Measurements from ENCODE around the gene ASAP2. TPM values are rescaled to one million over a fixed set of nuclear protein-coding genes. Genes with fewer than 3 reads are reported as not detected.

Gene ASAP2
- total RNA-seq, 8 experiments from 2014 or later = 8.5 to 26.7 (median 19.1) TPM

DNA sequence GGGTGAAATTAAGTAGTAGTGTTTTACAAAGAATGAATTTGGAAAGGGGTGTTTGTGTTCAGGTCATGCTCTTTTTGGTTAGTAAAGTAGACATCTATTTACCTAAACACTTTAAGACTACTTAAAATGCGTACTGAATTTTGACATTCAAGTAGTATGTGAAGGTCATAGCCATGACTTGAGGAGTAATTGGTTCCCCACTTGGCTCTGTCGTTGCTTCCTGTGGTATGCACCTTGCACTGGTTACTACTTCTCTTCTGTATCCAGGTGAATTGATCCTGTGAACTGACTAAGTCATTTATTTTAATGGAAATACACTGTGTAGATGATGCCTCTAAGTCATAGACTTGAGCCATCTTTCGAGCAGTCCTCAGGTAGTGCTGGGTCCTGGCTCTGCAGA is 118.8 kb downstream of the ASAP2 start:
- H3K27ac ChIP-seq = no peak overlapping the region
- in situ Hi-C loops (cut with MboI; ENCODE audit: low pct_unique_long_range_greater_than_20kb in 2 of 9, low sequenced_read_pairs in 9 of 9, unreplicated experiment in 9 of 9) = loop anchor here in 3 of 9 experiments (25.0 kb wide), 2 partner anchors 163 to 188 kb away; no protein-coding TSS in a partner anchor
- H3K4me3 ChIP-seq = no peak overlapping the region
- no peak for ATAC-seq (replicated peaks in 6 of 8)
- H3K4me1 ChIP-seq (replicated peaks in 1 of 2) = peaks cover 0 to 7% of the 10 kb centered on the region in 2 donors
- WGBS, 10 experiments = 80 to 100% (median 100%) methylated on average over 1 to 3 of the region's 3 CpGs; no CpG with 5 or more reads in 1 of the 10 experiments

DNA sequence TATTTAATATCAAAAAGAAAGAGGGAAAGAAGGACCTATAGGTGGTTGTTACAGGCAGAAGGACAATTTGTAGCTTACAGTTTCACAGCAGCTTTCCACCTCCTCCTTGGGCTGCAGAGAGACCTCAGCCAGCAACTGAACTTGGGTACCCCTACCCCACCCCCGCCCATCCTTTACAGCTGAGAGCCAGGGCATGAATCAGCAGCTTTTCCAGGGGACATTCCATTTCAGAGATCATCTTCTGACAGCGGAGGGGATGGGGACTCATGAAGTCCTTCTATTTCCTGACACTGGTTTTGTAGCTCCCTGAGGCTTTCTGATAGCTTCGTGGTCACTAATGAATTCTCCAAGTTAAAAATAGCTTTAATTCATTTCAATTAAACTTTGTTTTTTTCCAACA is 120.4 kb downstream of the ASAP2 start:
- ATAC-seq (replicated peaks in 6 of 8) = peak in 5 of 8 experiments; percentile 20 to 58 (median 55)
- in situ Hi-C loops (cut with MboI; ENCODE audit: low pct_unique_long_range_greater_than_20kb in 2 of 9, low sequenced_read_pairs in 9 of 9, unreplicated experiment in 9 of 9) = loop anchor here in 3 of 9 experiments (25.0 kb wide), 2 partner anchors 165 to 190 kb away; no protein-coding TSS in a partner anchor
- Histone ChIP-seq H3K4me3 (no peak overlapping the region), H3K27ac (no peak overlapping the region), H3K4me1 (replicated peaks in 1 of 2) (peaks cover 0 to 7% of the 10 kb centered on the region in 2 donors)
- 0 to 100% (median 79%) methylated on average over 1 to 3 of the region's 3 CpGs; no CpG with 5 or more reads in 2 of the 10 experiments for WGBS, 10 experiments

DNA sequence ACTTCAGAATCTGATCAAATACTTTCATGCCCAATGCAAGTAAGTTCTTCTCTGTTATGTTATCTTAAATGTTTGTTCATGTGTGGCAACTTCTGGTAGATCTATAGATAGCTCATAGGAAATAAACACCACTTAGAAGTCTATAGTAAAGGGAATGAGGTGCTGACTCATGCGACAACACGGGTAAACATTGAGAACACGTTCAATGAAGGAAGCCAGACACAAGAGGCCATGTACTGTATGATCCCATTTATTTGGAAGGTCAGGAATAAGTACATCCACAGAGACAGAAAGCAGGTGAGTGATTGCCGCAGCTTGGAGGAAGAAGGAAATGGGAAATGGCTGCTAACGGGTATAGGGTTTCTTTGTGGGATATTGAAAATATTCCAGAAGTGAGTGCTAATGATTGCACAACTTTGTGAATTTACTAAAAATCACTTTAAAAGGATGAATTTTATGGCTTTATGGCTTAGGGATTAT is 121.3 kb downstream of the ASAP2 start:
- 60 to 100% (median 98%) methylated on average over 1 to 5 of the region's 5 CpGs; no CpG with 5 or more reads in 1 of the 10 experiments for WGBS, 10 experiments
- H3K4me3 ChIP-seq = no peak overlapping the region
- H3K4me1 ChIP-seq (replicated peaks in 1 of 2) = peaks cover 0 to 7% of the 10 kb centered on the region in 2 donors
- in situ Hi-C loops (cut with MboI; ENCODE audit: low pct_unique_long_range_greater_than_20kb in 2 of 9, low sequenced_read_pairs in 9 of 9, unreplicated experiment in 9 of 9) = loop anchor here in 3 of 9 experiments (25.0 kb wide), 2 partner anchors 166 to 191 kb away; no protein-coding TSS in a partner anchor
- no peak for ATAC-seq (replicated peaks in 6 of 8)
- no peak overlapping the region for H3K27ac ChIP-seq

DNA sequence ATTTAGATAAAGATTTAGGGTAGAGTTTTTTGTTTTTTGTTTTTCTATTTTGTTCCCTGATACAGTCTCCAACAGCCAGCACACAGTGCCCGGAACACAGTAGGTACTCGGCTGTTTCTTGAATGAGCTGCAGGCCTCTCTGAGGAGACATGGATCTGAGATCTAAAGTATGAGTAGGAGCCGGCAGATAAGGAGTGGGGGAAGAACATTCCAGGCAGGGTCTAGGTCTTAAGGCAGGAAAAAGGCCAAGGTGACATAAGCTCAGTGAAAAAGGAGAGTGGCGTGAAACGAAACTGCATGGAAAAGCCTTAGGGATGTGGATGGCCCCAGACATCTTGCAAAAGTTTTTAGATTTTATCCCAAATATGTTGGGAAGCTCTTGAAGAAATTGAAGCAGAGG is 122.3 kb downstream of the ASAP2 start:
- no peak for ATAC-seq (replicated peaks in 6 of 8)
- H3K4me3 ChIP-seq = no peak overlapping the region
- 87 to 100% (median 96%) methylated on average over 2 to 5 of the region's 5 CpGs; no CpG with 5 or more reads in 1 of the 10 experiments for WGBS, 10 experiments
- in situ Hi-C loops (cut with MboI; ENCODE audit: low pct_unique_long_range_greater_than_20kb in 2 of 9, low sequenced_read_pairs in 9 of 9, unreplicated experiment in 9 of 9) = loop anchor here in 3 of 9 experiments (25.0 kb wide), 2 partner anchors 167 to 192 kb away; no protein-coding TSS in a partner anchor
- H3K27ac ChIP-seq = no peak overlapping the region
- H3K4me1 ChIP-seq (replicated peaks in 1 of 2) = peaks cover 0 to 7% of the 10 kb centered on the region in 2 donors

DNA sequence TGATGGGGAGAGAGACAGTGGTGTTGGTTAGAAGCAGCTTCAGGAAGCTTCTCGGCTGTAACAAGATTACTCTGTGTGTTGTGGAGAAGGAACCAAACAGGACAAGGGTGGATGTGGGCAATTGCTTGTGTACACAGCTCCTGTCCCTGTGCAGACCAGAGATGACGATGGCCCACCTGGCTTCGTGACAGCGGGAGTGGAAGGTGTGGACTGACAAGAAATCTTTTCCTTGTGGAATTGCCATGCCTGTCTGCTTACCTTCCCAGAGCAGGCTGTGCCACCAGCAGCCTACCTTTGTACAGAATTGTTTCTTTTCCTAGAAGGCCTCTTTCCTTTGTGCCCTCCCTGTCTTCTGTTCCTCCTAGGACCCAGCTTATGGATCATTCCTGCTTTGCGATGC is 122.9 kb downstream of the ASAP2 start:
- Histone ChIP-seq H3K4me3 (no peak overlapping the region), H3K4me1 (replicated peaks in 1 of 2) (peaks cover 0 to 7% of the 10 kb centered on the region in 2 donors), H3K27ac (no peak overlapping the region)
- in situ Hi-C loops (cut with MboI; ENCODE audit: low pct_unique_long_range_greater_than_20kb in 2 of 9, low sequenced_read_pairs in 9 of 9, unreplicated experiment in 9 of 9) = loop anchor here in 3 of 9 experiments (25.0 kb wide), 2 partner anchors 167 to 192 kb away; no protein-coding TSS in a partner anchor
- ATAC-seq (replicated peaks in 6 of 8) = no peak
- WGBS, 10 experiments = 83 to 100% (median 100%) methylated on average over 1 to 4 of the region's 5 CpGs; no CpG with 5 or more reads in 3 of the 10 experiments

DNA sequence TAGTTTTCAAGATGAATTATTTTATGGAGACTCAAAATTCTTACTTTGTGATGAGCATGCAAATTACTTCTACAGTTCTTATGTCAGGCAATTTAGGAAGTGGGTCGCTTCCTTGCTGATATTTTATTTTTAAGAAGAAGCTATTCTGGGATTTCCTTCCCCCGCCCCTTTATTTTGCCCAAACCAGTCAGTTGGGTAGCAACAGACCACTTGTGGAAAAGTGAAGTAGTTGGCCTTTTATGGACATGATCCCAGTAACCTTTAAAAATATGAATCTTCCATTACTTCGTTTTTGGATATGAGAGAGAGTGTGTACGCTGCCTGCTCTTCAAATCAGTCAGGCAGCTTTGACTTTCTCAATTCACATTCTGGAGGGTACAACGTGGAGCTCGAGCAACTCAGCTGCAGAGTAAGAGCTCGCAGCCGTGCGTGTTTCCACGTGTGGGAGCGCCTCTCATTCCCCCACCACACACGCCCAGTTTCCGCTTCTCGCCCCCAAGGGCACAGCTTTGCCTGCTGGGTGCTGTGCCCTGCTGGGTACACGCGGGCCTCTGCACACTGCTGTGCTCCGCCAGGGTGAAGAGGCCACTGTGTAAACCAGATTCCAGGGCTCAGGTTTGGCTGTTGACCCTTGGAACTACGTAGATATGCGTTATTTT is 124.1 kb downstream of the ASAP2 start:
- in situ Hi-C loops (cut with MboI; ENCODE audit: low pct_unique_long_range_greater_than_20kb in 2 of 9, low sequenced_read_pairs in 9 of 9, unreplicated experiment in 9 of 9) = loop anchor here in 3 of 9 experiments (25.0 kb wide), 2 partner anchors 168 to 193 kb away; no protein-coding TSS in a partner anchor
- Histone ChIP-seq H3K4me3 (no peak overlapping the region), H3K27ac (no peak overlapping the region), H3K4me1 (replicated peaks in 1 of 2) (peaks cover 0 to 7% of the 10 kb centered on the region in 2 donors)
- 80 to 100% (median 94%) methylated on average over 1 to 19 of the region's 19 CpGs for WGBS, 10 experiments
- no peak for ATAC-seq (replicated peaks in 6 of 8)

DNA sequence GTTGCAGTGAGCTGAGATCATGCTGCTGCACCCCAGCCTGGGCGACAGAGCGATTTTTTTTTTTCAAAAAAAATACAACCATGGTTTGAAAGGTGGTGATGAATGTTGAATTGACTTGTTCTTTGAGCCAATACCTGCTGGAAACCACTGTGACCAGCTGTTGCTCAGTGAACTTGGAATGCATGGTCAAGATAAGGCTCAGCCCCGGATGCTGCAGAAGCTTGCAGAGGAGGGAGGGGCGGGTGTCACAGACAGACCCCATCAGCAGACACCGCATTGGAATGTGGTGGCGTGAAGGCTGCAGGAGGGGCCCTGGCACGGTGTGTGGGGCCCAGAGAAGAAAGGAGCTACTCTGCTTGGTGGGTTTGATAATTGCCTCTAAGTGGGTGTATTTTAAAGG is 125.1 kb downstream of the ASAP2 start:
- peaks cover 0 to 11% of the 10 kb centered on the region in 2 donors for H3K4me1 ChIP-seq (replicated peaks in 1 of 2)

DNA sequence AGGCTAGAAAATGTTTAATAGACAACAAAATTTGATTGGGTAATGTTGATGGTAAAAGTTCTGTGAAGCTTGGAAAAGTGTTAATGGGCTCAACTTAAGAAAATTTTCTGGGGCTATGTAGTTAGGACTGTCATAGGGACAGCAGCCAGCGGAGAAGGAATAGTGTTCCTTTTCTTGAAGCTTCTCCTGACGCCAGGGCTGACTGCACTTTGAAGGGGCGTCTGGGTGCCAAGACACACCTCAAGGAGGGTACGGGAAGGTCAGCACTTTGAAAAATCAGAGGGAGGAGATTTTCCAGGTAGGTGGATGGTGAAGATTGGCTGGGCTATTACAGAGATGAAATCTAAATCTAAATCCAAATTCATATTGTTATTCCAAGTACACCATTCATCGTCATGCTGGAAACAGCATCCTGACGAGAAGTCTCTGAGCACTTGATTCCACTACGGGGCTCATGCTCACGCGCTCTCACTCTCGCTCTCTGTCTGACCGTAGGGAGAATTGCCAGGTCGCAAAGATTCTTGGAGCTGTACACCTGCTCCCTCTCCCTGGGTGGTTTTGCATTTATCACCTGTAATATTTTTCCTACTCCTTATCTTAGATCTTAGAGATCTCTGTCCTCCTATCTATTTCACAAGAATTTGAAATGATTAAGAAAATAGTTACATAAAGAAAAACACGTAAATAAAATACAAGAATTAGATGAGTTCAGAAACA is 125.7 kb downstream of the ASAP2 start:
- peaks cover 0 to 10% of the 10 kb centered on the region in 2 donors for H3K4me1 ChIP-seq (replicated peaks in 1 of 2)
- ATAC-seq (replicated peaks in 6 of 8) = no peak
- H3K27ac ChIP-seq = no peak overlapping the region
- H3K4me3 ChIP-seq = no peak overlapping the region
- whole genome bisulfite sequencing, 10 experiments = 81 to 100% (median 93%) methylated on average over 1 to 12 of the region's 13 CpGs
- in situ Hi-C loops (cut with MboI; ENCODE audit: low pct_unique_long_range_greater_than_20kb in 2 of 9, low sequenced_read_pairs in 9 of 9, unreplicated experiment in 9 of 9) = loop anchor here in 3 of 9 experiments (25.0 kb wide), 2 partner anchors 170 to 195 kb away; no protein-coding TSS in a partner anchor

More for the DNA sequence above, 125.1 kb downstream of the ASAP2 start:
- H3K4me3 ChIP-seq = no peak overlapping the region
- ATAC-seq (replicated peaks in 6 of 8) = no peak
- in situ Hi-C loops (cut with MboI; ENCODE audit: low pct_unique_long_range_greater_than_20kb in 2 of 9, low sequenced_read_pairs in 9 of 9, unreplicated experiment in 9 of 9) = loop anchor here in 3 of 9 experiments (25.0 kb wide), 2 partner anchors 169 to 194 kb away; no protein-coding TSS in a partner anchor
- WGBS, 10 experiments = 50 to 100% (median 65%) methylated on average over 1 to 4 of the region's 7 CpGs; no CpG with 5 or more reads in 5 of the 10 experiments
- H3K27ac ChIP-seq = no peak overlapping the region

DNA sequence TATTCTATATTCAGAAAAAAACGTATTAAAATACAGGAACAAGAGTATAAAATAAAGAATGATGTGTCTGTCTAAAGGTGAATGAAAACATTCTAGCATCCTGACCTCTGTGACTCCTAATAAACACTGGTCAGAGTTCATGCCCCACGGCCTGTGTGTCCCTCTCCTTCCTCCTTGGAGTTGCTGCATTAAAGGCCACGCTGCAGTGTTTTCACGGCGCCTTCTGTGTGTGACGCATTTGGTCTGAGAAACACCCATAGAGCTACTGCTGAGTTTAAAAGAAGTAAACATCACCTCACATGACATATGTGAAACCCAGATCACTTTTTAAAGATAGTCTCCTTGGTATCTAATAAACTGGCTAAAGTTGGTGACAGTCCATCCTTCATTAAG is 126.2 kb downstream of the ASAP2 start:
- no peak for ATAC-seq (replicated peaks in 6 of 8)
- peaks cover 0 to 9% of the 10 kb centered on the region in 2 donors for H3K4me1 ChIP-seq (replicated peaks in 1 of 2)
- no peak overlapping the region for H3K4me3 ChIP-seq
- in situ Hi-C loops (cut with MboI; ENCODE audit: low pct_unique_long_range_greater_than_20kb in 2 of 9, low sequenced_read_pairs in 9 of 9, unreplicated experiment in 9 of 9) = loop anchor here in 3 of 9 experiments (25.0 kb wide), 2 partner anchors 171 to 196 kb away; no protein-coding TSS in a partner anchor
- H3K27ac ChIP-seq = no peak overlapping the region
- 50 to 94% (median 81%) methylated on average over 1 to 6 of the region's 6 CpGs for WGBS, 10 experiments

DNA sequence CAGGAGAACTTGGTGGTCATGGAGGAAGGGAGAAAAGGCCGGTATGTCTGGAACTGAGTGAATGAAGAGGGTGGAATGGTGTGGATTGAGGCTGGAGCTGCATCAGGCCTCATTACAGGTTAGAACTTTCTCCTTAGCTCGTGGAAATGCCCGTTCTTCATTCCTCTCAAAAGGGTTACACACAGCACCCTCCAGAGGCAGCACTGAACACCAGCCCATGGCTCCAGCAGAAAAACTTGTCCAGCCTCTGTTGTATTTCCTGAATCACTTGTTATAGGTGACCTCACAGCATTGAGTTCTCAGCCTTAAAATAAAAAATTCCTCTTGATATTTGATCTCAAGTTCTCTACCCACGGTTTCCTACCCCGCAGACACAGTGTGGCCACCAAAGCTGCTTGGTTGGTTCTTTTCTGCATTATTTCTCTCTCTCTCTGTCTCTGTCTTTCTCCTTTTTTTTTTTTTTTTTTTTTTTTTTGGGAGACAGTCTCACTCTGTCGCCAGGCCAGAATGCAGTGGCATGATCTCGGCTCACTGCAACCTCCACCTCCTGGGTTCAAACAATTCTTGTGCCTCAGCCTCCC is 127.1 kb downstream of the ASAP2 start:
- H3K4me3 ChIP-seq = no peak overlapping the region
- H3K4me1 ChIP-seq (replicated peaks in 1 of 2) = peaks cover 0 to 9% of the 10 kb centered on the region in 2 donors
- 47 to 91% (median 74%) methylated on average over 1 to 7 of the region's 7 CpGs for WGBS, 10 experiments
- peak; percentile 56 to 95 (median 72) for ATAC-seq (replicated peaks in 6 of 8)
- in situ Hi-C loops (cut with MboI; ENCODE audit: low pct_unique_long_range_greater_than_20kb in 2 of 9, low sequenced_read_pairs in 9 of 9, unreplicated experiment in 9 of 9) = loop anchor here in 3 of 9 experiments (25.0 kb wide), 2 partner anchors 171 to 196 kb away; no protein-coding TSS in a partner anchor
- no peak overlapping the region for H3K27ac ChIP-seq

DNA sequence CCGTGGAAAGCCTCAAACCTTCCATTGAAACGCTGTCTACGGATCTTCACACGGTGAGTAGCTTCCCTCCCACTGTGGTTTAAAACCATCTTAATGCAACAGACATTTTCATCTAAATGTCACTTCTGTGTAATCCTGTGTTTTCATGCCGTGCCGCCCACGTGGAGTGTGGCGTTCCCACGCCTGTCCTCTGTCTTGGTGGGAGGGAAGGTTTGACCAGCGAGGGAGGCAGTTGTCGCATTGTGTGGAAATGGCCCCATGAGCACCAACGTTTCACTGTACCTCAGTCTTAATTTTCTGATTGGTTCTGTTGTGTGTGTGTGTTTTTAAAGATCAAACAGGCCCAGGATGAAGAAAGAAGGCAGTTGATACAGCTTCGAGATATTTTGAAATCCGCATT is 128.1 kb downstream of the ASAP2 start:
- 89 to 100% (median 93%) methylated on average over 1 to 14 of the region's 14 CpGs for WGBS, 10 experiments
- in situ Hi-C loops (cut with MboI; ENCODE audit: low pct_unique_long_range_greater_than_20kb in 2 of 9, low sequenced_read_pairs in 9 of 9, unreplicated experiment in 9 of 9) = loop anchor here in 3 of 9 experiments (25.0 kb wide), 2 partner anchors 172 to 197 kb away; no protein-coding TSS in a partner anchor
- Histone ChIP-seq H3K4me1 (replicated peaks in 1 of 2) (peaks cover 0 to 9% of the 10 kb centered on the region in 2 donors), H3K27ac (no peak overlapping the region), H3K4me3 (no peak overlapping the region)
- ATAC-seq (replicated peaks in 6 of 8) = no peak

DNA sequence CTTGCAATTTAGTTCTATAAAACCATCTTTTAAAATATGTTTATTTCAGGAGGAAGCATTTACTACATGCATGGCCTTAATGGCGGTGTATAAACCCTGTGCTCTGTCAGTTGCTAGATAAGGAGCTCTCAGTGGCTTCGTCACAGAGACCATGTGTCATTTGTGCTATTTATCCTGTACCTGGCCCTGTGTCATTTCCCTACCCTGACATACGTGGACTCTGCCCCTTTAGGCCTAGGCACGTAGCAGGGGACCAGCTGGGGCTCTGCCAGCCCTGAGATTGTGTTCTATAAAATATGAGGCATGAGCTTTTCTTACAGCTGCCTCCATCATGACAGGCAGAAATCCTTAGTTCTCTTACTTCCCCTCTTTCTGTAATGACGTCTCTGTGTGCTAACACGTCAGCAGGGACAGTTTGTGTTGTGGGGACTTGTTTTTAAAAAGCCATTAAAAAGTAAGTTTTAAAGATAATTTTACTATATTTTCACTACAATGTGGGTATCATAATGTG is 128.8 kb downstream of the ASAP2 start:
- no peak for ATAC-seq (replicated peaks in 6 of 8)
- Histone ChIP-seq H3K27ac (no peak overlapping the region), H3K4me3 (no peak overlapping the region), H3K4me1 (replicated peaks in 1 of 2) (peaks cover 0 to 9% of the 10 kb centered on the region in 2 donors)
- WGBS, 10 experiments = 76 to 100% (median 84%) methylated on average over 1 to 5 of the region's 6 CpGs; no CpG with 5 or more reads in 1 of the 10 experiments
- in situ Hi-C loops (cut with MboI; ENCODE audit: low pct_unique_long_range_greater_than_20kb in 2 of 9, low sequenced_read_pairs in 9 of 9, unreplicated experiment in 9 of 9) = loop anchor here in 3 of 9 experiments (25.0 kb wide), 2 partner anchors 173 to 198 kb away; no protein-coding TSS in a partner anchor
